HG02885 (cell line): ENCODE results near the gene RNF8.
"Not testable (repeated sequence)": the region's sequence is repeated elsewhere in the genome, so short reads cannot be mapped to it uniquely, and the experiment has no call there.

Experiments used
- ATAC-seq: cut with Tn5 transposase; IDR thresholded peaks from one replicate; pipeline ENCODE4 v1.9.1; 2021; ENCODE audit warnings: mild to moderate bottlenecking; ENCODE audit not compliant: unreplicated experiment, poor library complexity

RNF8 gene

DNA sequence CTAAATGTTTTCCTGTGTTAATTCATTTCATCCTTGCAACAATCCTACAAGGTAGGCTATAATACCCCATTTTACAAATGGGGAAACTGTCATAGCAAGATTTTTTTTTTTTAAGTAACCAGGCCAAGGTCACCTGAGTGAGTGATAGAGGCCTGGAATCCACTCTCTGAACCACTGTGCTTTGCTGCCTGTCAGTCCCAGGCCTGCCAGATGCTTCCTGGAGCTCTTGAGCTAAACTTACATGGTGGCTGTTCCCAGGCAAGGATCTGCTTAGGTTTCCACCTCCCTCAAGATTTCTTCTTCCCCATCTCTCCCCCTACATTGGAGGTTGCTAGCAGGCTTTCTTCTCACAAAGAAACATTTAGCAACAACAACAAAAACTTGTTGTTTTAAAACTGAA lies 32.7 kb upstream of the RNF8 start:
- ATAC-seq = no peak

DNA sequence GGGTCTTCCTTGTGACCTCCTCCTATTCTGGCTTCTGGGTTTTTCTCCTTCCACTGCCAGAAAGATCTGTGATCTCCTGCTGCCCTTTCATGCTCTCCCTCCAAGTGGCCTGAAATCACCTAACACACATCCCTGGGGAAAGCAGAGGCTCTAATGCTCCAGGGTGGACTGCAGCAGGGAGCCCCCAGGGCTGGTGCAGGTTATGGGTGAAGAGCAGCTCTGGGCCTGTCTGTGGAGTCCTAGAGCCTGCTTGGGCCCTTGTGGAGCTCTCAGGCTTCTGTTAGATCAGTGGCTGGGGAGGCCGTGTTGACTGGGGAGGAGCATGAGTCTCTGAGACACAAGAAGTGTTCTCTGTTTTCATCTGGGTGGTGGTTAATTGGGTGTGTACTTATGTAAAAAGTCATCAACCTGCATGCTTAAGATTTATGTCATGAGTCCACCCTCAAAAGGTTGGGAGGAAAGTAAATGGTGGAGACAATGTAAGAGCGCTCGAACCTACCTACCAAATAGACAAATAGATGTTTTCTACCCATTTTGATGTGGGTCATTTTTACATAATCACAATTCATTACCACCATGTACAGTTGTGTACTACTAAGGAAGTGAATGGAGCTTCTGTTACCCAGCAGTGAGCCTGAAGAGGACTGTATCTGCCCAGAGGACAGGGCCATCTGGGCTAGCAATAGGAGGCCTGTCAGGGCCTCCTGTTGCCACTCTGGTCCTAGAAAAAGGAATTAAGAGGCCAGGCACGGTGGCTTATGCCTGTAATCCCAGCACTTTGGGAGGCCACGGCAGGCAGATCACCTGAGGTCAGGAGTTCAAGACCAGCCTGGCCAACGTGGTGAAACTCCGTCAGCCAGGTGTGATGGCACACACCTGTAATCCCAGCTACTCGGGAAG lies 32.0 kb upstream of the RNF8 start:
- ATAC-seq = no peak

- ATAC-seq = no peak
These were observed 30.2 kb upstream of the RNF8 start for GRCh38 chr6:37323580-37323979.

GRCh38 chr6:37324131-37325033 lies 29.4 kb upstream of the RNF8 start:
- ATAC-seq = no peak

DNA sequence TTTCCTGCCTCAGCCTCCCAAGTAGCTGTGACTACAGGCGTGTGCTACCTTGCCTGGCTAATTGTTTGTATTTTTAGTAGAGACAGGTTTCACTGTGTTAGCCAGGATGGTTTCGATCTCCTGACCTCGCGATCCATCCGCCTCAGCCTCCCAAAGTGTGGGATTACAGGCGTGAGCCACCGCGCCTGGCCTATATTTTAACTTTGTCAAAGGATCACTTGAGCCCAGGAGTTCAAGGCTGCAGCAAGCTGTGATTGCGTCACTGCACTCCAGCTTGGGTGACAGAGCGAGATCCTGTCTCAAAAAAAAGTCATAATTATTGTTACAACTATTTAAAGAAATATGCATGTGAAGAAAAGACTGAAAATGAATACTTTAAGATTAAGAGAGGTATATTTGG lies 23.4 kb upstream of the RNF8 start:
- ATAC-seq = not testable (repeated sequence)

GRCh38 chr6:37331047-37331446 lies 22.7 kb upstream of the RNF8 start:
- no peak for ATAC-seq

DNA sequence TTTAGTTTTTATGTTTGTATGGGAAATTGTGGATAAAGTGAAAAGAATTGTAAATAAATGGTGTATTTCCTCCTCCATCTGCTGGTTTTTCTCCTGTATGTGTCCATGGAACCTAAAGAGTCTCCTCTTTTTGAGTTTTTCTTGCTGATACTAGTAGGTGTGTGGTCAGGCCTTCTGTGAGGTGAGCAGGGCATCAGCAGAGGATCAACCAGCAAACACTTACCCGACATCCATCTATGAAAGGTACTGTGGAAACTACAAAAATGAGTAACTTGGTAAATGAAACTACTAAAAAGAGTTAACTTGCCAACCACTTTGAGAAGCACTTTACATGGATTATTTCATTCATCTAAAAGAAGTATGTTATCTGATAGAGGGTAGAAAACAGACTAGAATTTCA lies 20.9 kb upstream of the RNF8 start:
- ATAC-seq = no peak

- ATAC-seq = no peak
These were observed 19.7 kb upstream of the RNF8 start for GRCh38 chr6:37334047-37334446.

- not testable (repeated sequence) for ATAC-seq
These were observed 15.5 kb upstream of the RNF8 start for GRCh38 chr6:37338317-37338716.

DNA sequence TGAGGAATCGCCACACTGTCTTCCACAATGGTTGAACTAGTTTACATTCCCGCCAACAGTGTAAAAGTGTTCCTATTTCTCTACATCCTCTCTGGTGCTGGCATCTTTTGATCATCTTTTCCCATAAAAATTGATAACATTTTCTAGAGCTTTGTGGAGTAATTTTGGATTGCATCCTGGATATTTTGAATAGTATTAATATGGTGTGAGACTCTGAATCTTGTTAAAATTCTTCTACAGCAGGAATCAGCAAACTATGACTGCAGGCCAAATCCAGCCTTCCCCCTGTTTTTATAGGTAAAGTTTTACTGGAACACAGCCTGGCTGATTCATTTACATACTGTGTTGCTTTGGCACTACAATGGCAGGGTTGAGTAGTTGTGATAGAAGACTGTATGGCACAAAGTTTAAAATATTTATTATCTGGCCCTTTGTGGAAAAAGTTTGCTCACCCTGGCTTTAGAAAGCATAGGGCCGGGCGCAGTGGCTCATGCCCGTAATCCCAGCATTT lies 15.0 kb upstream of the RNF8 start:
- no peak for ATAC-seq

DNA sequence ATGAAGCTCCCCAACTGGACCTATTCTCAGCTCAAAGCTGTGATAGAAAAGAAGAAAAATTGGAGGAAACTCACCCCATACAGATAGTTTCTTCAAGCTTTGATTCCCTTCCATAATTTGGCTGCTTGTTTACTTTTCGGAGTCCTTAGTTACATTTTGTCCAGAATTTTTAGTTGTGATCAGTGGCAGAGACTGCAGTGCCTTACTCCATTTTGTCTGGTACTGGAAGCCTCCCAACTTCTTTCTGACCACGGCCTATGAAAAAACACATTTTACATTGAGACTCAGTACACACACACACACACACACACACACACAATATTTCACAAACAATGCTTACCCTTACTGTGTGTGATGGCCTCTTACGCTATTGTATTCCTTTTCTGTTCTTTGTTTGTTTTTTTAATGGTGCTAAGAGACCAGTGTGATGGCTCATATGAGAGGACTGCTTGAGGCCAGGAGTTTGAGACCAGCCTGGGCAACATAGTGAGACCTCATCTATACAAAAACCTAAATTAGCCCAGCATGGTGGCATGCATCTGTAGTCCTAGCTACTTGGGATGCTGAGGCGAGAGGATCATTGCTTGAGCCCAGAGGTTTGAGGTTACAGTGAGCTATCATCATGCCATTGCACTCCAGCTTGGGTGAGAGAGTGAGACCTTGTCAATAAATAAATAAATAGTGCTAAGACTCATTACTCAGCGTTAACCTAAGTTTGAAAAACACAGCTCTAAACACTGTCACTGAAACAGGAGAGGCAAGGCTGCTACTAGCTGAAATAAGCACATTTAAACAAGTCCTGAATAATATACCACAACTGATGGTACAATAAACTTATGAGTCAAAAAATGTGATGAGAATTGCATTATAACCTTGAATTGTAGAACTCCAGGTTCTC lies 13.8 kb upstream of the RNF8 start:
- ATAC-seq = no peak

DNA sequence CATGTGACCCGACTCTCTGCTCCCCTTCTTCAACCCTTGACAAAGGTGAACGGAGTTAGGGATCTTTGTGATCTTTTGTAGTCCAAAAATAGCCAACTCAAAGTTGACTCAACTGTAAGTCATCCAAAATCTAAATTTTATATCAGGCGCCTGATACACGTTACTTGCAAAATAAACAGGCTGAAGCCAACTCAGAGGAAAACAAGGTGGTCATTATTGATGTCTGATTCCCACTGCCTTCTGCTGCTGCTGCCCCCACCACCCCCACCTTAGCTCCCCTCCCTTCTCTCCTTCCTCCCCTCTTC lies 13.2 kb upstream of the RNF8 start:
- no peak for ATAC-seq

DNA sequence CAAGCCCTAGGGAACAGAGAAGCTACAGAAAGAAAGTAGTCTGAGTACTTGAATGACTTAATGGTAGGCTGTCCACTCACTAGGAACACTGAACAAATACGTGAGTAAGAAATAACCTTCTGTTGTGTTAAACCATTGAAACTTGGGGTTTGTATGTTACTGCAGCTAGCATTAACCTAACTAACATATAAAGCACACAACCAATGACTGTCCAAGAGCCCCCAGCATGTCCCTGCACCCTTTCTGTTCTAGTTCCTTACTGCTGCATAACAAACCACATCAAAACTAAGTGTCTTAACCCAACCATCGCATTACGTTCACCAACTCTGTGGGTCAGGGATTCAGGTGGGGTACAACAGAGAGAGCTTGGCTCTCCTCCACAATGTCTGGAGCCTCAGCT lies 10.5 kb upstream of the RNF8 start:
- no peak for ATAC-seq

GRCh38 chr6:37344308-37344707 lies 9.5 kb upstream of the RNF8 start:
- ATAC-seq = no peak

DNA sequence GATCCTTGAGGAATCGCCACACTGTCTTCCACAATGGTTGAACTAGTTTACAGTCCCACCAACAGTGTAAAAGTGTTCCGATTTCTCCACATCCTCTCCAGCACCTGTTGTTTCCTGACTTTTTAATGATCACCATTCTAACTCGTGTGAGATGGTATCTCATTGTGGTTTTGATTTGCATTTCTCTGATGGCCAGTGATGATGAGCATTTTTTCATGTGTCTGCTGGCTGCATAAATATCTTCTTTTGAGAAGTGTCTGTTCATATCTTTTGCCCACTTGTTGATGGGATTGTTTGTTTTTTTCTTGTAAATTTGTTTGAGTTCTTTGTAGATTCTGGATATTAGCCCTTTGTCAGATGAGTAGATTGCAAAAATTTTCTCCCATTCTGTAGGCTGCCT lies 8.0 kb upstream of the RNF8 start:
- ATAC-seq = not testable (repeated sequence)

- no peak for ATAC-seq
These were observed 6.6 kb upstream of the RNF8 start for GRCh38 chr6:37347177-37347576.

GRCh38 chr6:37347670-37348111 lies 6.1 kb upstream of the RNF8 start:
- ATAC-seq = no peak

GRCh38 chr6:37351027-37351426 lies 2.8 kb upstream of the RNF8 start:
- no peak for ATAC-seq

GRCh38 chr6:37352384-37352783 lies 1.4 kb upstream of the RNF8 start:
- ATAC-seq = no peak
